ENCODE measurements around the gene ELOA. TPM values are rescaled to one million over a fixed set of nuclear protein-coding genes. Genes with fewer than 3 reads are reported as not detected.

Gene ELOA
- total RNA-seq, 4 donors from 2014 or later = 33.3 to 49.9 (median 40.5) TPM

DNA sequence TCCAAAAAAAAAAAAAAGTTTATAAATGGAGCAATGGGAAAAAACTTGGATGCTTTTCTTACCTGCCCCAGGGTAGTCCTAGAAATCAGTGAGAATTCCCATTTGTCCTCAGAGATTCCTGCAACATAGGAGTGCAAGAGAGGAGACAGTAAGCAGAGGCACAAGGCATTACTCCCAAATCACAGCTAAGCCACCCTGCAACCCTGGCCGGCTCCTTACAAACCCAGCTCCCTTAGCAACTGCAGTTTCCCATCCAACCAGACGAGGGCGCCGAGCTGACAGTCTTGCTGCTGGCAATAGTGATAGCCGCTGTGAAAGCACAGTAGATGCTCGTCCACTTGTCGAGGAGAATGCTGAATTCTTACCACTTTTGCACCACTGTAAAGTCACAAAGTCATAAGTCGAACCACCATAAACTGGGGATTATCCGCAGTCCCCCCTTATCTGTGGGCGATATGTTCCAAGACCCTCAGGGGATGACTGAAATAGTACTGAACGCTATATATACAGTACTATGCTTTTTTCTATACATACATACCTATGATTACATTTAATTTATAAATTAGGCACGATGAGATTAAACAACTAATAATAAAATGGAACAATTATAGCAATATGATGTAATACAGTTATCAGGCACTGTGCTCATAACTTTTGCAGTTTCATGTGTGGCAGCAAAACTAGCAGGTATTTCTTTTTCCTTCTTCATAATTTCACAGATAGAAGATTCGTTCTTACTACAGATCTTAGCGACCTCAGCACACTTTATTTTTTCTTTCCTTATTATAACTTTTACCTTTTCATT lies 29.0 kb downstream of the ELOA start:
- intact Hi-C loops (cut with DNase I) = loop anchor here (5.0 to 10.0 kb wide), 2 partner anchors 93 to 145 kb away; partner anchors contain the start of gene FUCA1

DNA sequence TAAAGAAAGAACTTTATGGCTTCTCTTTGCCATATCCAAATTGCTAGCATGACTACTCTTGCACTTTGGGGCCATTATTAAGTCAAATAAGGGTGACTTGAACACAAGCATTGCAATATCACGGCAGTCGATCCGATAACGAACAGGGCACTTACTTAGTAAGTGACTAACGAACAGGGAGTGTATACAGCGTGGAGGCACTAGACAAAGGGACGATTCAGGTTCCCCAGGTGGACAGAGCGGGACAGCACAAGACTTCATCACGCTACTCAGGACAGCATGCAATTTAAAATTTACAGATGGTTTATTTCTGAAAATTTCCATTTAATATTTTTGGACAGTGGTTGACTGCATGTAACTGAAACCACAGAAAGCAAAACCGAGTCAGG lies 29.6 kb downstream of the ELOA start:
- no peaks in the 10 kb centered on the region for H3K27me3 ChIP-seq
- intact Hi-C loops (cut with DNase I) = loop anchor here (5.0 to 10.0 kb wide), 2 partner anchors 92 to 144 kb away; partner anchors contain the start of gene FUCA1
- H3K4me1 ChIP-seq = peaks cover 18 to 30% of the 10 kb centered on the region in 2 donors
- H3K36me3 ChIP-seq = no peaks in the 10 kb centered on the region
- TF ChIP-seq, protein P1, sequence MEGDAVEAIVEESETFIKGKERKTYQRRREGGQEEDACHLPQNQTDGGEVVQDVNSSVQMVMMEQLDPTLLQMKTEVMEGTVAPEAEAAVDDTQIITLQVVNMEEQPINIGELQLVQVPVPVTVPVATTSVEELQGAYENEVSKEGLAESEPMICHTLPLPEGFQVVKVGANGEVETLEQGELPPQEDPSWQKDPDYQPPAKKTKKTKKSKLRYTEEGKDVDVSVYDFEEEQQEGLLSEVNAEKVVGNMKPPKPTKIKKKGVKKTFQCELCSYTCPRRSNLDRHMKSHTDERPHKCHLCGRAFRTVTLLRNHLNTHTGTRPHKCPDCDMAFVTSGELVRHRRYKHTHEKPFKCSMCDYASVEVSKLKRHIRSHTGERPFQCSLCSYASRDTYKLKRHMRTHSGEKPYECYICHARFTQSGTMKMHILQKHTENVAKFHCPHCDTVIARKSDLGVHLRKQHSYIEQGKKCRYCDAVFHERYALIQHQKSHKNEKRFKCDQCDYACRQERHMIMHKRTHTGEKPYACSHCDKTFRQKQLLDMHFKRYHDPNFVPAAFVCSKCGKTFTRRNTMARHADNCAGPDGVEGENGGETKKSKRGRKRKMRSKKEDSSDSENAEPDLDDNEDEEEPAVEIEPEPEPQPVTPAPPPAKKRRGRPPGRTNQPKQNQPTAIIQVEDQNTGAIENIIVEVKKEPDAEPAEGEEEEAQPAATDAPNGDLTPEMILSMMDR (IDR thresholded peaks at IDR 0.05) = no peak
- TF ChIP-seq POLR2A (IDR thresholded peaks at IDR 0.05) = no peak
- H3K4me3 ChIP-seq (replicated peaks in 1 of 3) = no peak overlapping the region
- H3K9me3 ChIP-seq = no peaks in the 10 kb centered on the region
- 90 to 92% methylated on average over 10 of the region's 10 CpGs for WGBS, 2 donors
- H3K27ac ChIP-seq = no peak overlapping the region
- DNase-seq = no peak

More for the DNA sequence above, 29.0 kb downstream of the ELOA start:
- DNase-seq = peak; percentile 88 to 91
- Histone ChIP-seq H3K27ac (no peak overlapping the region), H3K9me3 (no peaks in the 10 kb centered on the region), H3K36me3 (no peaks in the 10 kb centered on the region), H3K4me1 (peaks cover 12 to 25% of the 10 kb centered on the region in 2 donors), H3K27me3 (no peaks in the 10 kb centered on the region), H3K4me3 (replicated peaks in 1 of 3) (no peak overlapping the region)
- WGBS, 2 donors = 17 to 23% methylated on average over 12 to 14 of the region's 14 CpGs
- TF ChIP-seq, protein P1 (IDR thresholded peaks at IDR 0.05) = peak; percentile 82 to 96 (median 84)
- TF ChIP-seq POLR2A (IDR thresholded peaks at IDR 0.05) = no peak

DNA sequence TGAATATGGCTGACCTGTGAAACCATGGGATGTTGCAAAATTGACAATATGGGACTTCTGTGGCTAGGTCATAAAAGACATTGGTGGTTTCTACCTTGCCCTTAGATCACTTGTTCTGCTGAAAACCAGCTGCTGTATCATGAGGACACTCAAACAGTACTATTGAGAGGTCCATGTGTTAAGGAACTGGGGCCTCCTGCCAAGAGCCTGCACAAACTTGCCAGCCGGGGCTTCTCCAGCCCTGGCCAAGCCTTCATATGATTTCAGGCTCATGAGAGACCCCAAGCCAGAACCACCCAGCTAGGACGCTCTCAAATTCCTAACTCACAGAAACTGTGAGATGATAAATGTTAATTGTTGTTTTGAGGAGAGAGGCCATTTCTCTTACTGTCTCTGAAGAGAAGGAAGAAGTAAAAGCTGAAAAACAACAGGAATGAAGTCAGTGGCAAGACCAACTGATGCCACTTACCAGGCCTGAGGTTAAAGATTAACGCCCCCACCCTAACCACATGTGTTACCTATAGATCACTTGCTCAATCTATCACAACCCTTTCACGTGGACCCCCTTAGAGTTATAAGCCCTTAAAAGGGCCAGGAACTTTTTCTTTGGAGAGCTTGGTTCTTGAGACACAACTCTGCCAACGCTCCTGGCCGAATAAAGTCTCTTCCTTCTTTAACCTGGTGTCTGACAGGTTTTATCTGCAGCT lies 31.1 kb downstream of the ELOA start:
- H3K4me3 ChIP-seq (replicated peaks in 1 of 3) = no peak overlapping the region
- H3K4me1 ChIP-seq = peaks cover 24 to 35% of the 10 kb centered on the region in 2 donors
- intact Hi-C loops (cut with DNase I) = loop anchor here (5.0 to 10.0 kb wide), 2 partner anchors 90 to 143 kb away; partner anchors contain the start of gene FUCA1
- H3K9me3 ChIP-seq = no peaks in the 10 kb centered on the region
- WGBS, 2 donors = 56 to 64% methylated on average over 6 of the region's 6 CpGs
- TF ChIP-seq POLR2A (IDR thresholded peaks at IDR 0.05) = no peak
- TF ChIP-seq, protein P1 (IDR thresholded peaks at IDR 0.05) = no peak
- DNase-seq = peak; percentile 75 to 79
- H3K27me3 ChIP-seq = no peaks in the 10 kb centered on the region
- H3K27ac ChIP-seq = peak overlapping the region in 2 of 3 donors; percentile 0 to 43
- H3K36me3 ChIP-seq = no peaks in the 10 kb centered on the region

- Histone ChIP-seq H3K4me3 (replicated peaks in 1 of 3) (no peak overlapping the region), H3K27me3 (no peaks in the 10 kb centered on the region), H3K9me3 (no peaks in the 10 kb centered on the region), H3K36me3 (no peaks in the 10 kb centered on the region), H3K4me1 (peaks cover 28 to 40% of the 10 kb centered on the region in 2 donors), H3K27ac (no peak overlapping the region)
- intact Hi-C loops (cut with DNase I) = loop anchor here (10.0 kb wide), 1 partner anchor 89 kb away; the partner anchor contains the start of gene FUCA1
- 93% methylated on average over 2 of the region's 2 CpGs for WGBS, 2 donors
- TF ChIP-seq, protein P1 (IDR thresholded peaks at IDR 0.05) = no peak
- no peak for DNase-seq
Measured at GRCh38 chr1:23776217-23776616, 32.9 kb downstream of the ELOA start.
